GM12864 (cell line): ENCODE data around the gene GTF2H1.

Experiments used
- DNase-seq: peaks from one replicate; pipeline ENCODE4 v3.0.0-alpha.2; 2011; ENCODE audit warnings: low read depth
- H3K4me3 ChIP-seq: 2 replicates; pipeline ENCODE4 v1.5.1; 2011; ENCODE audit warnings: mild to moderate bottlenecking, low read depth, low read length, control low read depth
- CTCF ChIP-seq: IDR thresholded peaks from 2 replicates; pipeline ENCODE4 v1.5.1; 2011; ENCODE audit warnings: low read depth, mild to moderate bottlenecking, moderate library complexity, low read length, control low read depth, inconsistent platforms; ENCODE audit errors: missing control alignments

GTF2H1 gene

GRCh38 chr11:18321969-18322711 is at the start of gene GTF2H1, which contains the start of gene HPS5:
GTF2H1 (plus strand) TSS chr11:18322567; CDS start chr11:18333075, 10,508 bp downstream.
HPS5 (minus strand) TSS chr11:18322140; CDS start chr11:18317858, 4,282 bp downstream.
- H3K4me3 ChIP-seq = peak within 1 kb of the TSS; percentile 74
- no peak for TF ChIP-seq CTCF
- DNase-seq = peak; percentile 98

- no peak overlapping the region for H3K4me3 ChIP-seq
- DNase-seq = no peak
- TF ChIP-seq CTCF = no peak
Measured at GRCh38 chr11:18277565-18278271, 44.6 kb upstream of the GTF2H1 start.

GRCh38 chr11:18280438-18281045 is 41.8 kb upstream of the GTF2H1 start:
- DNase-seq = no peak
- TF ChIP-seq CTCF = no peak
- no peak overlapping the region for H3K4me3 ChIP-seq

GRCh38 chr11:18282626-18283025 is 39.7 kb upstream of the GTF2H1 start:
- DNase-seq = no peak
- no peak for TF ChIP-seq CTCF
- no peak overlapping the region for H3K4me3 ChIP-seq

- DNase-seq = no peak
- no peak for TF ChIP-seq CTCF
- H3K4me3 ChIP-seq = no peak overlapping the region
Measured at GRCh38 chr11:18285841-18286240, 36.5 kb upstream of the GTF2H1 start.

- no peak for TF ChIP-seq CTCF
- DNase-seq = no peak
- no peak overlapping the region for H3K4me3 ChIP-seq
Measured at GRCh38 chr11:18288911-18289310, 33.5 kb upstream of the GTF2H1 start.
